Pericardium fibroblast (primary cell): ENCODE results near the gene TSEN2. TPM values are rescaled to one million over a fixed set of nuclear protein-coding genes. Genes with fewer than 3 reads are reported as not detected.

ENCODE experiments used
- total RNA-seq: library from RNA; depleted of rRNA; stranded (reverse); fragments of >200 nt; gene quantifications from 2 replicates; pipeline ENCODE4 v1.2.3, GENCODE V29; 2015

Gene TSEN2
- total RNA-seq = 6.9 and 12.4 TPM in 2 replicates

GRCh38 chr3:12484198-12484982, at the start of gene TSEN2:
TSEN2 (plus strand) TSS chr3:12484480; CDS start chr3:12489801, 5,321 bp downstream.

GRCh38 chr3:12545473-12545791, 61.2 kb downstream of the TSEN2 start, which contains the start of gene MKRN2OS:
MKRN2OS (minus strand) TSS chr3:12545499; CDS start chr3:12545464, 35 bp downstream.

GRCh38 chr3:12556690-12557472, 72.6 kb downstream of the TSEN2 start, which contains the start of gene MKRN2:
MKRN2 (plus strand) TSS chr3:12557087; CDS start chr3:12557151, 64 bp downstream.

Other genes starting within 250 kb of the TSEN2 start
- 16.6 and 44.0 TPM in 2 replicates for gene PPARG, start 195.4 kb upstream of the TSEN2 start, total RNA-seq
- not detected in 2 replicates for gene MKRN2OS, start 61.0 kb downstream of the TSEN2 start, total RNA-seq
- gene MKRN2, start 72.6 kb downstream of the TSEN2 start, total RNA-seq = 42.5 and 43.2 TPM in 2 replicates
- gene RAF1, start 179.6 kb downstream of the TSEN2 start, total RNA-seq = 48.3 and 70.8 TPM in 2 replicates